HAP-1 (cell line): ENCODE measurements around the gene ESRRA.

Experiments
- DNase-seq, 2 experiments: peaks; one replicate each; pipeline ENCODE4 v3.0.0-alpha.2; 2016 to 2020; ENCODE audit warnings: low spot score in 2 of 2
- H3K27me3 ChIP-seq: fragments of 250-450 bp; sonication (Bioruptor Pico); 2 replicates; pipeline ENCODE4 v1.5.1; 2020; ENCODE audit warnings: low read depth, mild to moderate bottlenecking, moderate library complexity
- H3K36me3 ChIP-seq: fragments of 250-450 bp; sonication (Bioruptor Pico); replicated peaks from 2 replicates; pipeline ENCODE4 v1.5.1; 2020; ENCODE audit warnings: mild to moderate bottlenecking
- H3K4me1 ChIP-seq: fragments of 250-450 bp; sonication (Bioruptor Pico); 2 replicates; pipeline ENCODE4 v1.5.1; 2020; ENCODE audit warnings: mild to moderate bottlenecking
- H3K4me3 ChIP-seq: fragments of 250-450 bp; sonication (Bioruptor Pico); 2 replicates; pipeline ENCODE4 v1.5.1; 2020; ENCODE audit warnings: mild to moderate bottlenecking, moderate library complexity
- H3K9me3 ChIP-seq: fragments of 250-450 bp; sonication (Bioruptor Pico); 2 replicates; pipeline ENCODE4 v1.5.1; 2020; ENCODE audit warnings: mild to moderate bottlenecking, moderate library complexity
- in situ Hi-C: fragments of 300-500 bp; cut with MboI; formaldehyde crosslinking; loops from 3 replicates; pipeline ENCODE4 v1.14.3; 2020; ENCODE audit warnings: low sequenced_read_pairs, inconsistent platforms, mixed read lengths

ESRRA gene

DNA sequence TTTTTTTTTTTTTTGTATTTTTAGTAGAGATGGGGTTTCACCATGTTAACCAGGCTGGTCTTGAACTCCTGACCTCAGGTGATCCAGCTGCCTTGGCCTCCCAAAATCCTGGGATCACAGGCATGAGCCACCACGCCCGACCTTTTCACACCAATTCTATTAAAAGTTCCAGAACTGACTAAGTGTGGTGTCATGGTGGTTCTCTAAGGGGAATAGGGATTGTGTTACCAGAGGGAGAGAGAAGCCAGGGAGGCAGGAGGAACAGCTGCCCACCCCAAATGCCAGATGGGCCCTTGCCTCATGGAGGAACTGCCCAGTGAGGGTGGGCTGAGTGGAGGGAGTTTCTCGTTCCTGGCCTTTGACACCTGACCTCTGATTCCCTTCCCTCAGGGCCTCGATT, 59.6 kb downstream of the ESRRA start:
- no peaks in the 10 kb centered on the region for H3K9me3 ChIP-seq
- DNase-seq, result no peak
- in situ Hi-C loops, result no loop called here
- no peaks in the 10 kb centered on the region for H3K4me1 ChIP-seq
- no peak overlapping the region for H3K4me3 ChIP-seq
- peaks cover 38% of the 10 kb centered on the region for H3K36me3 ChIP-seq
- no peaks in the 10 kb centered on the region for H3K27me3 ChIP-seq
